ENCODE data around the gene HLCS.

The HLCS gene

GRCh38 chr21:36735724-36736320 lies 230.6 kb downstream of the HLCS start:
- no peak for DNase-seq

DNA sequence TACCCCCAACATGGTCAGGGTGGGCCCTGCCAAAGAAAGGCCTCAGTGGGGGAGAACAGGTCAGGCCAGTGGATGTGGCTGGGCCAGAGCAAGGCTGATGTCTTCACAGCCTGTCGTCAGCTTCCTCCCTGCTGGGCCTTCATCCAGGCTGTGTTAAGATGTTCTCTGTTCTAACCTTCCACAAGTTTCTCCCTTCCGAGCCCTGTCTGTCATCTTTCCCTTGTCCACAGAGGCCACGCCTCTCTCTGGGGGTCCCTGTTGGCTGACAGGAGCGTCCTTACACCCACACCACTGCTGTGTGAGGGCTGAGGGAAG lies 231.3 kb downstream of the HLCS start:
- DNase-seq: no peak

DNA sequence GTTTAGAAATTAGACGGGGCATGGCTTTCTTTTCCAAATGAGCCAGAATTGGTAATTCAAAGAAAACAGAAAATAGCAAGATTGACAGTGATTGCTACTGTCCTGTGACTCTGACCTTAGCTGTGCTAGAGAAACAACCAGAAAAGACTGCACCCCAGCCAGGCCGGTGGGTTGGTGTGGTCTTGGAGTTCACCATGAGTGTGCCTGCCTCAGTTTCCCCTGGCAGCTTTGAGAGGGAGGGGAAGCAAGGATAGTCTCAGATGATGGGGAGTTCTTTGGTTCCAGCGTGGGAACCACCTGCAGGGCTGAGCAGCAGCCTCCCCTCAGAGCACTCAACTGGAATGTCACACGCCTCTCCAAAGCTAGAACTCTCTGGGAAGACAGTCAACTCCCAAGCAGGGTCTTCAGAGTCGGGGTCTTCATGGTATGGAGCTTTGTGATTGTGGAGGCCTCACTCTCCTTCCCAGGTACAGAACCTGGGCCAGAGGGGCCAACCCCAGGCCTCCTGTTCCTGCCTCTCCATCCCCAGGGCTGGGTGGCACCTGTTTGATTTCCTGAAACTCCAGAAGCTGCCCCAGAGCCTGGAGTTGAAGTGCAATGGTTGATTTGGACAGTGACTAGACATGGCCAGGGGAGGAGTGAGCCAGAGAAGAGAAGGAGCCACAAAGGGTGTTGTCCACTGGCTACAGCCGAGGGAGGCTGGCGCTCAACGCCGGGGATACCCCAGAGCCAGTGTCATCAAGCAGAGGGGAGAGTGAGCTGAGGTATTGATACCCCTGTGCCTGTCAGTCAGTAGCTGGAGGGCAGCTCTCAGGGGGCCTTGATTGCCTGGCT lies 231.9 kb downstream of the HLCS start:
- DNase-seq: no peak

GRCh38 chr21:36733857-36734256 lies 232.6 kb downstream of the HLCS start:
- DNase-seq: no peak

DNA sequence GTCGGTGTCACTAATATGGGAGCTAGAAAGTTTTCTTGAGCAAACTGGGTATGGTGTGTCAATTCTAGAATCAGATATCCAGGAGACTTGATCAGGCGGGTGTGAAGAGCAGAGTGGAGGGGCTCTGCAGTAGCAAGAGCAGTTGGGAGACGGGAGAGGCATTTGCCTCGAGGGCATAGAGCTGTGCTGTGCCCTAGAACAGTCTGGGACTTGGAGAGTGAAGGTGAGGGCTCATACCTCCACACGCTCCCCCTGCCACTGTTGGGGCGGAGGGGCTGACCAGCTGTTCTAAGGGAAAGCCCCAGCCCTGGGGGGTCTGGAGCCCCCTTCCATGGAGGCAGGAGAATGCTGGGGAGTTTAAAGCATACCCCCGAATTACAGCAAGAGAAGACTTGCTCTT lies 233.7 kb downstream of the HLCS start:
- DNase-seq: no peak

DNA sequence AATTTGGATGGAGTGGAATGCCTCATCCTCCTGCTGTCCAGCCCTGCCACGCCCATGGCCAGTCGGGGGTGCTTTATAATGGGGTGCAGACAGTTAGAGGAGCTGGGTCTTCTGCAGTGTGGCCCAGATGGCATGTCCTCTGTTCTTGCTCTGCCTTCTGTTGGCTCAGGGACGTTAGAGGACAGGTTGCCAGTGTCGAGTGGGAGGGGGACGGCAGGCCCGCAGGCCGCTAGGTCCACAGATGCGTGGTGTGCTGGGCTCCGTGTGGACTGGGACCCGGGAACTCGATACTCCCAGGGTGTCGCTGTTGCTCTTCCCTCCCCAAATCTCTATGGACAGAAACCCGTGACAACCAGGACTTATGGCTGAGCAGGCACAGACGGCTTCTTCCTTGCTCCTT lies 234.3 kb downstream of the HLCS start:
- DNase-seq: no peak

DNA sequence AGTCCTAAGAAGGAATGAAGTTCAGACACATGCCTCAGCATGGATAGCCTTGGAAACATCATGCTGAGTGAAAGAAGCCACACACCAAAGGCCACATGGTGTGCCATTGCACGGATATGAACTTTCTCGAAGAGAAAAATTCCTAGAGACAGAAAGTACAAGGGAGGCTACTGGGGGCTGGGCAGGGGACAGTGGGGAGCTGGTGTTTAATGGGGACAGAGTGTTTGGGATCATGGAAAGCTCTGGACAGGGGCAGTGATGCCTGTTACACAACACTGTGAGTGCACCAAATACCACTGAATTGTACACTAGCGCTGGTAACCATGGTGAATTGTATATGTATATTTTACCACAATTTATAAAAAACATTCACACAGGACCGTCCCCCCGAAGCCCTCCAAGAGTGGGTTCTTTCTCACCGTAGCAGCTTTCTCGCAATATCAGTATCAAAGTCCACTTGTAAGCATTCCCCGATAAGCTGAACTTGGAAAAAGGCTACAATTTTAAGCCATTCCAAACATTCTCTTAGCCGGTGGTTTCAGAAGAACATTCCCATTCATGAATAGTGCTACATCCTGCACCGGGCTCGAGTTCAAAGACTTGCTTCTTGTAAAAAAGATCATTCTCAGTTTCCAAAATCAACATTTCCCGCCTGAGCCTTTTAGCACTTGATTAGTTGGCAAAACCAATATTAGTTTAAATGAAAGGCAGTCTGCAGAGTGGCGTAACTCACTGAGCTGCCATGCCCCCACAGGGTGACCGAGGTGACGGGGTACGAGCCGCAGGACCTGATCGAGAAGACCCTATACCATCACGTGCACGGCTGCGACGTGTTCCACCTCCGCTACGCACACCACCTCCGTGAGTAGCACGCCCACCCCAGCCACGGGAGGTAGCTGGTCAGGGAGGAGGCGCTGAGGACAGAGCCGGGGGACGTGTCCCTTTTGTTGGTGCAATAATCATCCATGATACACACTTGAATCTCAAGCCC lies 235.9 kb downstream of the HLCS start:
- no peak for DNase-seq

- DNase-seq: no peak
These were observed 237.0 kb downstream of the HLCS start for GRCh38 chr21:36729310-36729970.

DNA sequence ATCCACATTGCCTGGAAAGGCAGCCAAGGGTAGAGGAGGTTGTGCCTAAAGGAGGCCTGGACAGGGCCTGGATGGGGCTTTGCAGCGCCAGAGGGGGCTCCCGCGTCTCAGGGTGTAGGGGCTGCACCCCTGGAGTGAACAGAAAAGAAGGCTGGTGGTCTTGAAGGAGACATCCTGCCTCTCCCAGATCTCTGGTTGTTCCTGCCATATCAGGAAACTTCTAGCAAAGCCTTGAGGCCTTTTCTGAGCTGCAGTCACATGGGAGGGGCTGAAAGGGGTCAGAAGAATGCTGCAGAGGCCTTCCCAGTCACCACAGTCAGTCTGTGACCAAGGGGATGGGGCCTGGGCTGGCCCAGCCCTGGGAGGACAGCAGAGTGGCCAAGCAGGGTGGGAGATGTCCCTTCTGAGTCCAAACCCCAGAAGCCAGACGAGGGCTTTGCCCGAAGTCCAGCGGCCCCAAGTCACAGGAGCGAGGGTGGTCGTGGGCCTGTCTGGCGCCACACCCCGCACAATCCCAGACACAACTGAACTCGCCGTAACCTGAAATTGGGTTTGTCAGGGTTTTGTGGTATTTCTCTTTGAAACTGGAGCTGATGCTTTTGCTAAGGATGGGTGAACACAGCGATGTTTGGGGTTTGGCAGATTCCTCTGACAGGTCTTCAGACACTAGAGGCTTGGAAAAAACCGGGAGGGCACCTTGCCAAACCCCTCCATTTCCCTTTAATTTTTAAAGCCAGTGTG lies 237.9 kb downstream of the HLCS start:
- DNase-seq: no peak

DNA sequence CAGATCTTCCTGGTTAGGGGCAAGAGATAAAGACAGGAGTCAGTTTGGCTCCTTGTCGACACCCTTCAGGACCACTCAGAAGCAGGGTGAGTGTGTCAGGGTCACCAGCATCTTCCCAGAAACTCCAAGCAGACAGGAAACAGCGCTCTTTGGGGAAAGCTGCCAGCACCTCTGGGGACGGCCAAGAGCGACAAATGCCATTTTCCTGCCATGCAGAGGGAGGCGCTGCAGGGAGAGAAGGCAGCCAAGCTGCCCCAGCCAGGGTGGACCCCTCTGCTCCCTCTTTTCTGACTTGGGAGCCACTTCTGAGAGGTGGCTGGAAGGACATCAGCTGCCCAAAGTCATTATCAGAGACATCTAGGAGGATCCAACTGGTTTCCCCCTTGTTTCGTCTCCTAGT lies 238.6 kb downstream of the HLCS start:
- no peak for DNase-seq

- no peak for DNase-seq
These were observed 240.6 kb downstream of the HLCS start for GRCh38 chr21:36725793-36726386.

DNA sequence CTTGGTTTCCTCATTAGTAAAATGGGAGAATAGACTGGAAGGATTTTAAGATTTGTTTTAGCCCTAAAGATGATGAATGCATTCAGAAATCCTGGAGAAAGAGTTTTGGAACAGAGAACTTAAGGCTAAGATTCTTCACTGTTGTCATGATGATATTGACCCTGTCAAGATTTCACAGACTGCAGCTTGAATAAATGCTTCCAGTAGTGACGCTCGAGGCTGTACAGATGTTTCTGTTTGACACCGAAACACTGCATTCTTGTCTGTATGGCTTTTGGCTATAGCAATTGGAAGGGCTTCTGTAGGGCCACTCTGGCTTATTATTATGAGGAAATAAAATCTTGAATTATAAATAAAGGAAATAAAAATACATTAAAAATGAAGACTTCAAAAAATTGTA lies 241.8 kb downstream of the HLCS start:
- DNase-seq: no peak

GRCh38 chr21:36723371-36723881 lies 243.0 kb downstream of the HLCS start:
- no peak for DNase-seq

DNA sequence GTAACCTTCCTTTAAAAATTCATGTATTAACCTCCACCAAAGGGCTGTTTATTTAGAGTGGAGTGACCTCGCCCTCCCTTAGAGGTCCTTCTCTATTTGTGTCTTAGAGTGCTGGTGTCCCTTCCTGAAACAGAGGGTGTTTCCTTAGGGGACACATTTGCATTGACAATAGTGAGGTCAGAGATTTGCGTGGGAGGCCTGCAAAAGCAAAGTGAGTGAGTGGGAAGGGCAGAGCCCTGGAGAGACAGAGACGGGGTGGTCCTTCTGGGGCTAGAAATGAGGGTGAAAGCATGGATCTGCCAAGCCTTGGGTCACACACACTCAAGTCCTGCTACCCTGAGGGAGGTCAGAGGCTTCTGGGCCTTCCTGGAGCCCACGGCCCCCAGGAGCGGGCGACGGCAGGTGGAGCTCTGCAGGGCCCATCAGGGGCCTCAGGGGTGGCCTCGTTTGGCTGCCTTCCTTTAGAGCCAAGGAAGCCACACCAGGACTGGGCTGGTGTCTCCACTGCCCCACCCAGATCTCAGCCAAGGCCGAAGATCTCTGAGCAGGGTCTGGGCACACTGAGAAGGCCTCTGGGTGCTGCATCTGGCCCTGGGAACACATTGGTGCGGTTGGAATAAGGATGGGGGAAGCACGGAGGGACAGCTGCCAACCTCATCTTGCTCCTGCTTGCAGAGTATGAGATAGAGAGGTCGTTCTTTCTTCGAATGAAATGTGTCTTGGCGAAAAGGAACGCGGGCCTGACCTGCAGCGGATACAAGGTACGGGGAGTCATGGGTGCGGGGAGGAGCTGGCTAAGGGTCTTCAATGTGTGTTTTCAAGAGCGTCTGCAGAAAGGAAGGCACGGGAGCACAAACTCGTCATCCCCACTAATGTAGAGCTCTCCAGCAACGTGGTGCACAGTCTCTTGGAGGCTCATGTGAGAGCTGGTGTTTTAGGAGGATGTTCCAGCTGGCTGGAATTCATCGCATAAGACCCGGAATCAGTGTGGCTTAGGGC lies 243.8 kb downstream of the HLCS start:
- DNase-seq: no peak

DNA sequence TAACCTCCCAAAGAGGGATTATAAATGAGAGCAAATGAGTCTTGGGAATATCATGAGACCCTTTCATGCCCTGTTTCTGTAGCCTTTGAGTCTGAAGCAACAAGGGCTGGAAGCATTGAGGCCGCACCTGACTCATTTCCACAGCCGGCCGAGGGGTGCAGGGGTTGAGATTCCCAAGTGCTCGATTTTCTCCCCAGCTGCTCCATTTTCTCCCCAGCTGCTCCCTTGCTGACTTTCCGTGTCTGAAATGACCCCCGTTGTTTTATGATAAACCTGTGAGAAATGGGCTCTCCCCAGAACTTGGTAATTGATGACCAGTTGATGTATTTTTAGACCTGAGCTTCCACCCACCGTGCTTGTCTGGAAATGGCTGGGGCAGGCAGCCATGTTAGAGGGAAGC lies 244.7 kb downstream of the HLCS start:
- DNase-seq: no peak

- no peak for DNase-seq
These were observed 246.9 kb downstream of the HLCS start for GRCh38 chr21:36719614-36720013.

DNA sequence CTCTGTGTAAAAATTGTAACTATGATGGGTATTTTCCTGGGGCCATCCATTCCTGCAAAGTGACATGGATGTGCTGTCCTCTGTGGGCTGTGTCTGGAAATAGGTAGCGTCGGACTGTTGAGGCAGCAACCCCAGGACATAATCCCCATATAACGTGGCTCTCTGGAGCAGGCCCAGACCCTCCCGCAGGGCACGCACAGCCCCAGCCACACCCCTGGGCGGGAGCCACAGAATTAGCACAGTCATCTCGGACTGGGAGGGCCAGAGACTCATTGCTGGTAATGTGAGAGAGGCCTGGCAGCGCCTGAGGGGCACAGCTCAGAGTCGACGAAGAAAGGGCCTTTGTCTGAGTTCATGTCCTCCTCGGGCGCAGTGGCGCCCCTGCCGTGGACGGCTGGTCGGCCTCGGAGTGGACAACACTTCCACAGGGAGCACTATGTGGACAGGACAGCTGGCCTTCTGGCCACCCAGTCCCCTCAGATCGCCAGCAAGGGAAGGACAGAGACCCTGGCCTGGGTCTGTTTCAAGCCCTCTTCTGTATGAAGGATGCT lies 247.4 kb downstream of the HLCS start:
- DNase-seq: no peak

GRCh38 chr21:36717976-36718375 lies 248.5 kb downstream of the HLCS start:
- no peak for DNase-seq

DNA sequence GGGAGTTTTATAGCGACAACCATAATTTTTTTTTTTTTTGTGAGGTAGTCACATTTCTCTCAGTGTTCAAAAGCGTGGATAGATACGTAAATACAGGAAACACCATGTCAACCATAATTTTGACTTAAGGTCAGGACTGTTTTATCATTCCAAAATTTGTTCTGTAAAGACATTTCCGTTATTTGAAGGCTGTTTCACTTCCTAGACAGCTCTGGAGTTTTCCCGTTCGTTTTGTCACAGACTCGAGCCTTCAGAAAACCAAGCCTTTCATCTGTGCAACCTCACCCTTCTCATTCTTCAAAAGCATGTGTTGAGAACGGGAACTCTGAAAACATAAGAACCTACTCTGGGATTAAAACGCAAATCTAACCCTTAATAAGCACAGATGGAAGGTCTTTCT lies 249.6 kb downstream of the HLCS start:
- DNase-seq: no peak

- no peak for DNase-seq
These were observed 250.1 kb downstream of the HLCS start for GRCh38 chr21:36716387-36716786.
